ENCODE results near the gene CAMK2B.
A peak's percentile ranks its signal among the peaks of the same experiment; 100 is the strongest.
"Not testable (repeated sequence)": the region's sequence is repeated elsewhere in the genome, so short reads cannot be mapped to it uniquely, and the experiment has no call there.

CAMK2B gene

GRCh38 chr7:44213206-44213876 lies 112.1 kb downstream of the CAMK2B start:
- DNase-seq = no peak

- no peak for DNase-seq
Observed at GRCh38 chr7:44212581-44213184, 112.7 kb downstream of the CAMK2B start.

GRCh38 chr7:44212018-44212417 lies 113.4 kb downstream of the CAMK2B start:
- DNase-seq = no peak

GRCh38 chr7:44211126-44211675 lies 114.2 kb downstream of the CAMK2B start:
- DNase-seq = no peak

GRCh38 chr7:44210107-44210506 lies 115.3 kb downstream of the CAMK2B start:
- no peak for DNase-seq

- DNase-seq = no peak
Observed at GRCh38 chr7:44208085-44208484, 117.3 kb downstream of the CAMK2B start.

GRCh38 chr7:44206008-44206407 lies 119.4 kb downstream of the CAMK2B start:
- no peak for DNase-seq

- peak in 2 of 3 donors; percentile 12 to 17 for DNase-seq
Observed at GRCh38 chr7:44201813-44202212, 123.6 kb downstream of the CAMK2B start.

GRCh38 chr7:44200699-44201461 lies 124.5 kb downstream of the CAMK2B start, which contains the start of gene YKT6:
TSS of gene YKT6 (plus strand) at chr7:44200978. CDS start at chr7:44201136, 158 bp downstream.
- DNase-seq = peak; percentile 96 to 97 (median 96)

GRCh38 chr7:44200163-44200562 lies 125.2 kb downstream of the CAMK2B start:
- not testable (repeated sequence) for DNase-seq

- DNase-seq = no peak
Observed at GRCh38 chr7:44197474-44197873, 127.9 kb downstream of the CAMK2B start.

GRCh38 chr7:44196450-44196872 lies 128.9 kb downstream of the CAMK2B start:
- DNase-seq = peak; percentile 70 to 84 (median 83)

GRCh38 chr7:44195889-44196288 lies 129.5 kb downstream of the CAMK2B start:
- DNase-seq = peak in 2 of 3 donors; percentile 13 to 34

GRCh38 chr7:44194562-44195145 lies 130.7 kb downstream of the CAMK2B start:
- no peak for DNase-seq

GRCh38 chr7:44194069-44194468 lies 131.3 kb downstream of the CAMK2B start:
- peak; percentile 52 to 60 (median 57) for DNase-seq

GRCh38 chr7:44193011-44193802 lies 132.2 kb downstream of the CAMK2B start:
- no peak for DNase-seq

- DNase-seq = no peak
Observed at GRCh38 chr7:44191171-44191570, 134.2 kb downstream of the CAMK2B start.

- no peak for DNase-seq
Observed at GRCh38 chr7:44189993-44190872, 135.2 kb downstream of the CAMK2B start.

- DNase-seq = no peak
Observed at GRCh38 chr7:44189286-44189992, 136.0 kb downstream of the CAMK2B start, which contains the start of gene GCK. TSS of gene GCK (minus strand) at chr7:44189439. CDS start at chr7:44188953, 486 bp downstream.

Measured in suppressor macrophage treated with lipopolysaccharide for 1 hour (primary cell).